ENCODE results near the gene IL34.

Gene IL34

DNA sequence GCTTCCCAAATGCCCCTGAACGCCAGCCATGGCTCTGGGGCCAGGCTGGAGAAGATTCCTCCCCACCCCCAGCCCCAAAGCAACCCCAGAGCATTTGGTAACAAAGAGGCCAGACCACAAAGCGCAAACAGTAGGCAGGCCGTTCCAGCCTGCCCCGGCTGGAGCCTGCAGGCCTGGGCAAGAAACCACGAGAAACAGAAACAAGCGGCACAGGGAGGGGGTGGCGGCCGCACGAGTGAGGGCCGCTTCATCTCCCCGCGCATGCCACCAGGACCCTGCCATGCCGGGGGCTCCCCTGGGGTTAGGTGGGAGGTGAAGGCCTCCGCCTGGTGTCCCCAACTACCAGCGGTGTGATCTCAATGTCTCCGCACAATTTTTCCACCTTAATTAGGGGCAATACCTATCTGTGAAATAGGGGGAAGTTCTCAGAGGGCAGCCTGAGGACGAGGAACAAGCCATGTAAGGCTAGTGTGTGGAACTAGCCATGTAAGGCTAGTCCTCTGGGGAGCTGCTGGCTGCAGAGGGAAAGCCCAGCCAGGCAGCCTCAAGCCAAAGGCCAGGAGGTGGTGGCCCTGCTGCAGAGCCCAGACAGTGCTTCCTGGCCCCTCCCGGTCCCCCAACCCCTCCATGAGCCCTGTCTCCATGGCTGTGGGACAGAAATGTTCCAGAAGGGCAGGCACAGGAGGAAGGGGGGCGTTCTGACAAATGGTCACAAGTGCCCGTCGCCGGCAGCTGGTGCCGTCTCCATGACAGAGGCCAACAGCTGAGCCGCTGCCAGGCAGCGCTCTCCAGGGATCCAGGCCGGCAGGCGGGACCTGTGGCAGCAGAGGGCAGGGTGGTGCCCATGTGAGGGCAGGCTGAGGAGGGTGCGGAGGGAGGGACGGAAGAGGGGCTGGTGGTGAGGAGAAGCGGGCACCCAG is 54.0 kb downstream of the IL34 start:
- peak in 56 of 58 donors; percentile 23 to 93 (median 74) for DNase-seq

DNA sequence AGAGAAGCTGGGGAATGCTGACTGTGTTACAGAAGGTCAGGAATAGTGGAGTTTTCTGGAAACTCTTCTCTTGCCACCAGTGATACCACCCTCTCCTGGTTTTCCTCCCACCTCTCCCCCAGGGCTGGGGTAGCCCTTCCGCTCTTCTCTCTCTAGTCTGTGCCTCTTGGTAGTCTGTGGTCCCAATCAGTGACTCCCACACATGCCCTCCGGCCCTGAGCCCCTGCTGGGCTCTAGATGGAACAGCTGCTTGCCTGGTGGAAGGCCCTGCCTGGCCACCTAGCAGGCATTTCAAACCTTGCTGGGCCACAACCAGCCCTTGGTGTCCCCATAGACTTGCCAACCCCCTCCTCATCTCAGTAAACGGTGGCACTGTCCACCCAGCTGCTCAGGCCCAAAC is 54.7 kb downstream of the IL34 start:
- no peak for DNase-seq

GRCh38 chr16:70701596-70701995 is 55.2 kb downstream of the IL34 start:
- no peak for DNase-seq

DNA sequence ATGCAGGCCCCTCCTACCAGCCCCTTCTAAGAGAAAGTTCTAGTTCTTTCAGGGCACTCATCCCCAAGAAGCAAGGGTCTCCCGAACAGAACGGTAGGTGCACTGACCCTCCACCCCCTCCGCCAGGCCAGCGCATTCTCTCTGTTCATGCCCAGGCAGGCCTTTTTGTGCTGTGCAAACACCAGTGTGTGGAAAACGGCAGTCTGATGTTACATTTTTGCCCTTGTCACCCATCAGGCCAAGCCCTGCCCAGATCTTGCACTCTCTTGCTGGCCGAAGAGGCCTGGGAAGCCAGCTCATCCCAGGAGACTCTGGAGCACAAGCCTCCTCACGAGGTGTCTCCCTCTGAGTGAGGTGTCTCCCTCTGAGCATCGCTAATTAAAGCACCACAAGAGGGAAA is 55.6 kb downstream of the IL34 start:
- DNase-seq, result no peak

DNA sequence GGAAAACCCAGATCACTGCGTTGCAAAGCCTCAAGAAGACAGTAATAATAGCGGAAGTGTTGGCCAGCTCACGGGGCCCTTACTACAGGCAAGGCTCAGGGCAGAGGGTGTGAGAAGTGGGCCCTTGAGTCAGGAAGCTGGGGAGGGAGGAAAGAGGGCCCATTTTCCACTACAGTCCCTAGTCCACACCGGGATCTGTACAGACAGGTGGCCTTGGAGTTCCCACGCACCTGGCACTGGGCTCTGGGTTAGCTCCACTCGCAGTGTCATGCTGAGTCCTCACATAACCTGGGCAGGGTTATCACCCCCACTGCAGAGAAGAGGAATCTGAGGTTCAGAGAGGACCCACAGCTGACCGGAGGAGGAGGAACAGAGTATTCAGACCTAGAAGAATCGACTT is 56.3 kb downstream of the IL34 start:
- DNase-seq, result no peak

DNA sequence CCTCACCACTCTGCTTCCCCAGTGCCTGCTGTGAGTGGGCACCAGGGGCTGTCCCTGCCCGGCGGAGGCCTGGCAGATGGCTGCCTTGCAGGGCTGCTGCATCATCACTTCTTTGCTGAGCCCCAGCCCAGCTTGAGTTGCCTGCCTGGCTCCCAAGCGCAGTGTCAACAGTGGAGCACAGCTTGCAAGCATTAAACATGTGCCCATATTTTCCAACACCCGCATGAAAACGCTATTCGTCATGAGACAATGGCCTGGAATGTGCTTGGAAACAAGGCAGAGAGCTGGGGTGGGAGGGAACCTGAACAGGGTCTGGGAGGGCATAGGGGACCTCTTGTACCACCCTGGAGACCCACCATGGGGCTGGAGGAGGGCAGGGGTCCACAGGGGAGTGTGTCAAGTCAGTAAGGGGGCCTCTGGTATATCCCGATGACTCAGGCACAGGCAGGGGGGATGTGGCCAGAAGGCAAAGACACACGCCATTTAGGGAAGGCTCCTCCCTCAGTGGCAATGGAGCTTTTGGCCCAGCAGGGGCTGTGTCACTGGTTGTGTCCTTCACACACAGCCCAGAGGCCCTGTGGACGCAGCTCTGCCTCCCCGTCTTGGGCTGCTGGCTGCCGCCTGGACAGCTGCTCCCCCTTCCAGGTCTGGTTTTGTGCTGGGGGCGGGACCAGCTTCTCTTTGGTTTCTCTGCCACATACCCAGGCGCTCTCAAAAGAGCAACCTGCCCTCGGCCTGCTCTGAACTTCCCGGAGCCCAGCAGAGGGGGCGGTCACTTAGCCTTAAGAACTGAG is 56.9 kb downstream of the IL34 start:
- DNase-seq, result peak in 42 of 58 donors; percentile 18 to 87 (median 56)

- no peak for DNase-seq
Measured at GRCh38 chr16:70703835-70704381, 57.5 kb downstream of the IL34 start.

GRCh38 chr16:70704586-70704985 is 58.2 kb downstream of the IL34 start:
- no peak for DNase-seq

DNA sequence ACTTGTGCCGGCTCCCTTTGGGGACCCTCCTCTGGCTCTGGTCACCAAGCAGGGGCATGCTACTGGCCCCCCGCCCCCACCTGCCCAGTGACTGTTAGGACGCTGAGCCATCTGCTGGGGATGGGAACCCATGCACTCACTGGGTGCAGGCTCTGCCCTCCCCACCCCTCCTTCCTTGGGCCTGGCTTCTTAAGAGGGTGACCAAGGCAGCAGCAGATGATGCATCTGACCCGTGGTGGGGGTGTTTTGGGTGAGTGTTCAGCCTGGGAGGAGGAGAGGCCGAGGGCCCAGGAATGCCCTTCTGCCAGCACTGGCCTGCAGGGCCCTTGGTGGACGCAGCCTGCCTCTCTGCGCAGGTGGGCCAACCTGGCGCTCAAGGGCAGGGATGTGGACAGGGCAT is 58.7 kb downstream of the IL34 start:
- no peak for DNase-seq

DNA sequence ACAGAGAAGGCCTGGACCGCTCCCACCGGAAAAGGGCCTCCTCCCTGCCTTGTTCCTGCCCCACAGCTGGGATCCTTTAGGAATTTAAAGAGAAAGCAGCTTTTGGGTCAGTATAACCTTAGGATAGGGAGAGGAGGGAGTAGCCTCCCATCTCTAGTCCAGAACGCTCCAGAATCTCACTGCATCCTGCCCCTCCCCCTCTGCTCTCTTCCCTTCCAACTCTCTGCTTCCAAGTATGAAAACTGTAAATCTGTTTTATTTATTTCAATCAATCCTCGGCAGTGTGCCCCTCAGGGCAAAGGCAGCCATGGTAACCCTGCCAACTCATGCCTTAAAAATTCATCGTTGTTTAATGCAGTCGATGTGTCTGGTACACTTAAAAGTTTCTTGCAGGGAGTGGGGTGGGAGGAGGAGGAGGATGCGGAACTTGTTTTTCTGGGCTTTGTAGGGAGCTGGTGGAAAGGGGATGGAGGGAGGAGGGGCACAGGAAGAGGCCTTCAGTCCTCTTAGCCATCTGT is 60.6 kb downstream of the IL34 start:
- DNase-seq, result no peak

DNA sequence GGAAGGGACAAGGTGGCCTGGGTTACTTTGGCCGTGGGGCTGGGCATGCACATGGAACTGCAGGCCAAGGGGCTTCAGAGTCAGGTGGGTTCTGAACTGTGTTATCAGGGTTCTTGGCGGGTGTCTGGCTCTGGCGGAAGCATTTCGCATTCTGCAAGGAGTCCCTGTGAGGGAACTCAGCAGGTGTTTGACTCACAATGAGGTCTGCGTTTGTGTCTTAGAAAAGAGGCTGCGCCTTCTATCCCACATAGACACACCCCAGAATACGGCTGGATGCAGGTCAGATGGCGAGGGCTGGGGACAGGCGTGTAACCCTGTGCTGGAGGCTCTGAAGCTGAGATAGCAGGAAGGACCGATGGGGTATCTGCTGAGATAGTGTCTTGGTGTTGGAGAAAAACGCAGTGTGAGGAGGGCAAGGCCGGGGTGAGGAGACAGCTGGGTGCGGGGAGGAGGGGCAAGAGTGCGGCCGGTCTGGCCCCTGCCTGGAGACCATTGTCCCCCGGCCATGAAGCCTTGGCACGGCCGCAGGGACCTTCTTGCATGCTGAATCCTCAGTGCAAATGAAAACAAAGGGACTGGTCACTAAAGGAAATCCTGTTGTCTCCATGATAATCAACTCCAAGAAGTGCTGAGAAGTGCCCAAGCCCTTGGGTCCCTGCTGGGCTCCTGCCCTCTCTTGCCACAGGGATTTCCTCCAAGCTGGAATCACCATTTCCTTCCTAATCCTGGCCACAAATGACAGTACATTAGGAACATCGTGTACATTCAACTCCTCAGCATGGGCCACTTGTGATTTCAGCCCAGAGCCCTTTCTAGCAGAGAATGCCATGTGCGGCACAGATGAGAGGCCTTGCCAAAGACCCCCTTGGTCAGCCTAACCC is 62.2 kb downstream of the IL34 start:
- no peak for DNase-seq

- DNase-seq, result no peak
Measured at GRCh38 chr16:70709457-70709856, 63.1 kb downstream of the IL34 start.

GRCh38 chr16:70709942-70710341 is 63.6 kb downstream of the IL34 start:
- DNase-seq, result no peak

Measured in anterior cingulate cortex (tissue), 58 donors.